ENCODE measurements around the gene BICRA.
A peak's percentile ranks its signal among the peaks of the same experiment; 100 is the strongest.

BICRA gene

GRCh38 chr19:47699360-47699917, 90.5 kb downstream of the BICRA start:
- peak; percentile 80 for DNase-seq (ENCODE audit: extremely low spot score)
- POLR2A ChIA-PET: interaction anchor here (1.1 kb wide), 1 partner anchor 212 kb away, joined by 3 read pairs; no protein-coding TSS in a partner anchor
- CTCF ChIA-PET: interaction anchor here (0.6 to 1.6 kb wide), 8 partner anchors 9 to 271 kb away, joined by 3 to 6 read pairs (median 3); no protein-coding TSS in a partner anchor
- TF ChIP-seq LEF1 (IDR thresholded peaks at IDR 0.05; ENCODE audit: borderline replicate concordance) (no peak), NFRKB (IDR thresholded peaks at IDR 0.05) (no peak), HDGF (IDR thresholded peaks at IDR 0.05; ENCODE audit: borderline replicate concordance) (no peak), FOXK2 (IDR thresholded peaks at IDR 0.05) (no peak), SUZ12 (IDR thresholded peaks at IDR 0.05) (no peak), ZNF384 (IDR thresholded peaks at IDR 0.05) (no peak), BHLHE40 (IDR thresholded peaks at IDR 0.05; ENCODE audit: borderline replicate concordance) (no peak), FOXA1 (IDR thresholded peaks at IDR 0.05) (no peak), CTBP1 (IDR thresholded peaks at IDR 0.05; ENCODE audit: borderline replicate concordance) (no peak), TARDBP (IDR thresholded peaks at IDR 0.05) (no peak), ARNT (IDR thresholded peaks at IDR 0.05) (no peak), SP1 (IDR thresholded peaks at IDR 0.05) (no peak), L3MBTL2 (conservative IDR thresholded peaks at IDR 0.05) (no peak), ELF4 (IDR thresholded peaks at IDR 0.05) (no peak), FOXM1 (IDR thresholded peaks at IDR 0.05; ENCODE audit: borderline replicate concordance) (no peak)
- TF ChIP-seq, protein P1, sequence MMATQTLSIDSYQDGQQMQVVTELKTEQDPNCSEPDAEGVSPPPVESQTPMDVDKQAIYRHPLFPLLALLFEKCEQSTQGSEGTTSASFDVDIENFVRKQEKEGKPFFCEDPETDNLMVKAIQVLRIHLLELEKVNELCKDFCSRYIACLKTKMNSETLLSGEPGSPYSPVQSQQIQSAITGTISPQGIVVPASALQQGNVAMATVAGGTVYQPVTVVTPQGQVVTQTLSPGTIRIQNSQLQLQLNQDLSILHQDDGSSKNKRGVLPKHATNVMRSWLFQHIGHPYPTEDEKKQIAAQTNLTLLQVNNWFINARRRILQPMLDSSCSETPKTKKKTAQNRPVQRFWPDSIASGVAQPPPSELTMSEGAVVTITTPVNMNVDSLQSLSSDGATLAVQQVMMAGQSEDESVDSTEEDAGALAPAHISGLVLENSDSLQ (IDR thresholded peaks at IDR 0.05): no peak

GRCh38 chr19:47700934-47701716, 92.2 kb downstream of the BICRA start:
- TF ChIP-seq L3MBTL2 (conservative IDR thresholded peaks at IDR 0.05) (no peak), FOXM1 (IDR thresholded peaks at IDR 0.05; ENCODE audit: borderline replicate concordance) (no peak), SP1 (IDR thresholded peaks at IDR 0.05) (no peak)
- ChIA-PET POLR2A (no interaction called here), CTCF (no interaction called here)
- DNase-seq (ENCODE audit: extremely low spot score): no peak

DNA sequence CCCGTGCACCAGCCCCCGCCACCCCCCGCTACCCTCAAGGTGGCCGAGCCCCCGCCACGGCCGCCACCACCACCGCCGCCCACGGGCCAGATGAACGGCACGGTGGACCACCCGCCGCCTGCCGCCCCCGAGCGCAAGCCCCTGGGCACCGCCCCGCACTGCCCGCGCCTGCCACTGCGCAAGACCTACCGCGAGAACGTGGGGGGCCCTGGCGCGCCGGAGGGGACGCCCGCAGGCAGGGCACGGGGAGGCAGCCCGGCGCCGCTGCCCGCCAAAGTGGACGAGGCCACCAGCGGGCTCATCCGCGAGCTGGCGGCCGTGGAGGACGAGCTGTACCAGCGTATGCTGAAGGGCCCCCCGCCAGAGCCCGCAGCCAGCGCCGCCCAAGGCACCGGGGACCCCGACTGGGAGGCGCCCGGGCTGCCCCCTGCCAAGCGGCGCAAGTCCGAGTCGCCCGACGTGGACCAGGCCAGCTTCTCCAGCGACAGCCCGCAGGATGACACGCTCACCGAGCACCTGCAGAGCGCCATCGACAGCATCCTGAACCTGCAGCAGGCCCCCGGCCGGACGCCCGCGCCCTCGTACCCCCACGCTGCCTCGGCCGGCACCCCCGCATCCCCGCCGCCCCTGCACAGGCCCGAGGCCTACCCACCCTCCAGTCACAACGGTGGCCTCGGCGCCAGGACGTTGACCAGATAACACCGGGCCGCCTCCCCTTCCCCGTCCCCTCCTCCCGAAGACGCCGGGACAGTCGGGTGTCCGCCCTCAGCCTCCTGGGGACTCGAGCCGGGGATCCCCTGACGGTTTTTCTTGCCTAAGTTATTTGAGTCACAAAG, 93.0 kb downstream of the BICRA start:
- POLR2A ChIA-PET: no interaction called here
- CTCF ChIA-PET: no interaction called here
- TF ChIP-seq BHLHE40 (IDR thresholded peaks at IDR 0.05; ENCODE audit: borderline replicate concordance) (no peak), SUZ12 (IDR thresholded peaks at IDR 0.05) (no peak), SP1 (IDR thresholded peaks at IDR 0.05) (no peak), FOXA1 (IDR thresholded peaks at IDR 0.05) (no peak), FOXM1 (IDR thresholded peaks at IDR 0.05; ENCODE audit: borderline replicate concordance) (no peak), LEF1 (IDR thresholded peaks at IDR 0.05; ENCODE audit: borderline replicate concordance) (no peak)
- TF ChIP-seq, protein P1 (IDR thresholded peaks at IDR 0.05): no peak
- no peak for DNase-seq (ENCODE audit: extremely low spot score)

GRCh38 chr19:47702671-47703070, 93.7 kb downstream of the BICRA start:
- POLR2A ChIA-PET: no interaction called here
- TF ChIP-seq SP1 (IDR thresholded peaks at IDR 0.05): no peak
- TF ChIP-seq FOXM1 (IDR thresholded peaks at IDR 0.05; ENCODE audit: borderline replicate concordance): no peak
- no peak for TF ChIP-seq HDGF (IDR thresholded peaks at IDR 0.05; ENCODE audit: borderline replicate concordance)
- no peak for TF ChIP-seq L3MBTL2 (conservative IDR thresholded peaks at IDR 0.05)
- TF ChIP-seq TARDBP (IDR thresholded peaks at IDR 0.05): no peak
- TF ChIP-seq, protein P1 (IDR thresholded peaks at IDR 0.05): no peak
- no peak for TF ChIP-seq NFRKB (IDR thresholded peaks at IDR 0.05)
- TF ChIP-seq SUZ12 (IDR thresholded peaks at IDR 0.05): no peak
- TF ChIP-seq ARNT (IDR thresholded peaks at IDR 0.05): no peak
- DNase-seq (ENCODE audit: extremely low spot score): no peak
- CTCF ChIA-PET: no interaction called here

DNA sequence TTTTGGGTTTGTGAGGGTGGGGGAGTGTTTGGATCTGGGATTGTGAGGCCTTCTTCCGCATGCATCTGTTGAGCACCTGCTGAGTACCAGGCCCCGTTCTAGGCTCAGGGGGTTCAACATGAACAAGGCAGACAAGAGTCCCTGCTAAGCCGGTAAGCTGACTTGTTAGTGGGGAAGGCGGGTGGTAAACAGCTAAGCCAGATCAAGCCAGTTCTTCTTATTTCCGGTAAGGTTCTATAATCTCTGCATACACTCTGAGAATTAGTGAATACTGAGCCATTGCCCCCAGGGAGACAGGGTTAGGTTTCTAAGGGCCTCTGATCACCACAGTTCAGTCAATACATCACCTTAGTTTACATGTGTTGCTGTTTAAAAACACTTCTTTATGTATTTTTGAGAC, 94.4 kb downstream of the BICRA start:
- no peak for DNase-seq (ENCODE audit: extremely low spot score)
- CTCF ChIA-PET: no interaction called here
- no peak for TF ChIP-seq SP1 (IDR thresholded peaks at IDR 0.05)
- TF ChIP-seq BHLHE40 (IDR thresholded peaks at IDR 0.05; ENCODE audit: borderline replicate concordance): no peak
- TF ChIP-seq ZNF384 (IDR thresholded peaks at IDR 0.05): no peak
- no peak for TF ChIP-seq SUZ12 (IDR thresholded peaks at IDR 0.05)
- no peak for TF ChIP-seq TARDBP (IDR thresholded peaks at IDR 0.05)
- TF ChIP-seq CTBP1 (IDR thresholded peaks at IDR 0.05; ENCODE audit: borderline replicate concordance): no peak
- POLR2A ChIA-PET: no interaction called here

GRCh38 chr19:47704024-47704423, 95.1 kb downstream of the BICRA start:
- TF ChIP-seq LEF1 (IDR thresholded peaks at IDR 0.05; ENCODE audit: borderline replicate concordance): no peak
- TF ChIP-seq HDGF (IDR thresholded peaks at IDR 0.05; ENCODE audit: borderline replicate concordance): no peak
- TF ChIP-seq ARNT (IDR thresholded peaks at IDR 0.05): no peak
- no peak for TF ChIP-seq ZNF384 (IDR thresholded peaks at IDR 0.05)
- TF ChIP-seq ELF4 (IDR thresholded peaks at IDR 0.05): no peak
- TF ChIP-seq BHLHE40 (IDR thresholded peaks at IDR 0.05; ENCODE audit: borderline replicate concordance): no peak
- TF ChIP-seq, protein P1 (IDR thresholded peaks at IDR 0.05): no peak
- TF ChIP-seq FOXA1 (IDR thresholded peaks at IDR 0.05): no peak
- TF ChIP-seq TARDBP (IDR thresholded peaks at IDR 0.05): no peak
- no peak for TF ChIP-seq FOXK2 (IDR thresholded peaks at IDR 0.05)
- TF ChIP-seq SP1 (IDR thresholded peaks at IDR 0.05): no peak
- ChIA-PET CTCF (no interaction called here), POLR2A (no interaction called here)
- no peak for DNase-seq (ENCODE audit: extremely low spot score)
